ENCODE results near the gene SLC9A9.

- TF ChIP-seq CTCF (IDR thresholded peaks at IDR 0.05; ENCODE audit: low read depth, low read length) = no peak
- no peak for TF ChIP-seq EZH2phosphoT487 (IDR thresholded peaks at IDR 0.05; ENCODE audit: low read depth)
These were observed 37.9 kb downstream of the SLC9A9 start for GRCh38 chr3:143810166-143810952.
